NCI-H2227 (cell line): ENCODE measurements around the gene CD8A.

Experiments used
- DNase-seq: peaks from one replicate; lab custom pipeline; 2025; ENCODE audit not compliant: unreplicated experiment; lab: John Stamatoyannopoulos, UW

Gene CD8A

DNA sequence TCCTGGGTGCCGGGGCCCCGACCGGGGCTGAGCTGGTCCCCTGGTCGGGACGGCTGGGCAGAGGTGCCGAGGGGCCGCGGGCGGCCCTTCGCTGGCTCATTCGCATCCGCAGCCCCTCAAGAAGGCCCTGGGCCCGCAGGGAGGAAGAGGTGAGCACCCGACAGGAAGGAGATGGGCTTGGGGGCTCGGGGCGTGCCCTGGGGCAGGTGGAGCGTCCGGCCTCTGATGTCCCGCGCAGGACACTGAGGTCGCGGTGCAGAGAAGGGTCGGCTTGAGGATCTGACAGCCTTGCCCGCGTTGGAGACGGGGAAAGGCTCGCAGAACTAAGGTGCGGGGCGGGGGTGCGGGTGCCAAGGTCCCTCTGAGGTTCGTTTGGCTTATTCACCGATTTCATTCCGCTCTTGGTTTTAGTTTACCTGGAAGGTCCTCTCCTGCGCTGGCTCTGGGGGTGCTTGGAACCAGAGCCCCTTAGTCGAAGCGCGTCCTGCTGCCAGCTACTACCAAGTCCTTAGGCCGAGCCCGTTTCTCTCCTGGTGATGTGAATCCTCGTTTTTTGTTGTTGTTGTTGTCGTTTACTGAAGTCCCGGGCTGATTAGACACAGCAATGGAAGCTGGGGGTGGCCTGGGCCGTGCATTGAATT, 18.9 kb upstream of the CD8A start:
- DNase-seq = no peak

DNA sequence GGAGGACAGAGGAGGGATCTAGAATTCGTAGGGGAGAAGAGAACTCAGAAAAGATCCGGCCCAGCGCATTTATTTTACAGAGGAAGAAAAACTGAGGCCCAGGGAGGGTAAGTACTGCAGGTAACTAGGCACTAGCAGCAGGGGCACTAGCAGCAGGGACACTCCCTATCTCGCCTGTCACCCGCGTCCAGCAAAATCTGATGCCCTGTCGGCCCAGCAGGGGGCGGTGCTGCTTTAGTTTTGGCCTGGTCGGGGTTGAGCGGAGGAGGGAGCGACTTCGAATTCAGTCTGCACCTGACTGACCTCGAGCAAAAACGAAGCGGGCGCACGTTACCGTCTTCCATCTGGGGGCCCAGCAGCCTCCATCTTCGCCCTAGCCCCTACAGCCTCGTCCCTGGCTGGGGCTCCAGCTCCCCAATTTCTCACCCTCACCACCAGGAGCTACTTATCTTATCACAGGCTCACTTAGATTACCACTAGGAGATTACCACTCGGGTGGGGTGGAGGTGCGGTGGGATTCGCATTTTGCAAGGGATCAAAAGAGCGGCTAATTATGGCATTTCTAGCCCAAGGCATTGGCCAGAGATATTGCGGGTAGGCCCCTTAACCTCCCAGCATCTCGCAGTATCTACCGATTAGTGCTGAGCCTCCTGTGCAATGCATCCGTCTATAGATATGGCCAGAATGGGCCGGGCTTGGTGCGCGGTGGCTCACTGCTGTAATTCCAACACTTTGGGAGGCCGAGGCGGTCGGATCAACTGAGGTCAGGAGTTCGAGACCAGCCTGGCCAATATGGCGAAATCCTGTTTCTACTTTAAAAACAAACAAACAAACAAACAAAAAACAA, 17.8 kb upstream of the CD8A start:
- DNase-seq = peak; percentile 93

GRCh38 chr2:86807468-86808275, 17.0 kb upstream of the CD8A start:
- DNase-seq = peak; percentile 90

DNA sequence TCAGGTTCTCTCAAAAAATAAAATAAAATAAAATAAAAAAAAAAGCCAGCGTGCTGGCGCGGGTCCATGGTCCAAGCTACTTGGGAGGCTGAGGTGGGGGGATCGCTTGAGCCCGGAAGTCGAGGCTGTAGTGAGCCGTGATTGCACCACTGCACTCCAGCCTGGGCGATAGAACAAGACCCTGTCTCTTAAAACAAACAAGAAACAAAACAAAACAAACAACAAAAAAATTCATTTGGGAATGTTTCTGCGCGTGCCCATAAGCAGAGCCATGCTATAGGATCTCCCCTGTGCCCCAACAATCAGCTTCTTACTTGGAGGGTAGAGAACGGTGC, 16.4 kb upstream of the CD8A start:
- no peak for DNase-seq

DNA sequence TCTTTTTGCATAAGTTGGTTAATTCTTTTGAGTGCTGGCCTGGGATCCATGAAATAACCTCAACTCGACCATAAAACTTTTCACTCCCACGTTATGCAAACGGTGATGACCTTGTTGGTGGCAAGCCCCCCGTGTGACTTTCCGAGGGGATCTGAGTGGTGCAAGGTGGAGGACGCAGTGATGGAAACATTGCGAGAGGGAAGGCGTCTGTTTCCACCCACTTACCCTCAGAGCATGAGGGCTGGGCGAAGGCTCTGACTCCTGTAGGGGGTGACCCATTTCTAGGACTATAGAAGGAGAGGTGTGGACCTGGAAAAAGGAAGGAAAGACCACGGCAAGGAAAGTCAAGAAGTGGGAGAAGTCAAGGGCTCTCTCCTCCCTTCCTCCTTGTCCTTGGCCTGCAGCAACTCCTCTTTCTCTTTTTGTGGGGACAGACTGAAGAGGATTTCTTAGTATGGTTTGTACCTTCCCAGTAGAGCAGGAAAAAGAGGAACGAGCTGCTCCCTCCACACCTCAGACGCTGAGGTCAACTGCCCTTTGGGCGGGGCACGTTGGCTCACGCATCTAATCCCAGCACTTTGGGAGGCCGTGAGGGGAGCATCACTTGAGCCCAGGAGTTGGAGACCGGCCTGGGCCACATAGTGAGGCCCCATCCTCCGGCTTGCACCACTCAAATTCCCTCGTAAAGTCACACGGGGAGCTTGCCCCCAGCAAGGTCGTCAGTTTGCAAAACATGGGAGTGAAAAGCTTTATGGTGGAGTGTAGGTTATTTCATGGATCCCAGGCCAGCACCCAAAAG, 15.5 kb upstream of the CD8A start:
- DNase-seq = peak; percentile 21

DNA sequence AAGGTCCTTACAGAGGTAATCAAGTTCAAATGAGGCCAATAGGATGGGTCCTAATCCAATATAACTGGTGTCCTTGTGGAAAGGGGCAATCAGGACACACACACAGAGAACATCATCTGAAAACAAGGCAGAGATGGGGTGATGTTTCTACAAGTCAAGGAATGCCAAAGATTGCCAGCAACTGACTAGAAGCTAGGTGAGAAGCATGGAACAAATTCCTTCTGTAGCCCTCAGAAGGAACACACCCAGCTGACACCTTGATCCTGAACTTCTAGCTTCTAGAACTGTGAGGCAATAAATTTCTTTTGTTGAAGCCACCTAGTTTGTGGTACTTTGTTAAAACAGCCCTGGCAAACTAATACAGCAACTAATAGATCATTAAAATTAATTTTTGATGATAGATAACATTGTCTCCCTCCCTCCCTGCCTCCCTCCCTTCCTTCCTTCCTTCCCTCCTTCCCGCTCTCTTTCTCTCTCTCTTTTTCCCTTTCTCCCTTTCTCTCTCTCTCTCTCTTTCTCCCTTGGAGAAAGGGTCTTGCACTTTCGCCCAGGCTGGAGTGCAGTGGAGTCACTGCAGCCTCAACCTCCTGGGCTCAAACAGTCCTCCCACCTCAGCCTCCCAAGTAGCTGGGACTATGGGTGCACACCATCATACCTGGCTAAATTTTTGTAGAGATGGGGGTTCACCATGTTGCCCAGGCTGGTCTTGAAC, 10.3 kb upstream of the CD8A start:
- no peak for DNase-seq

DNA sequence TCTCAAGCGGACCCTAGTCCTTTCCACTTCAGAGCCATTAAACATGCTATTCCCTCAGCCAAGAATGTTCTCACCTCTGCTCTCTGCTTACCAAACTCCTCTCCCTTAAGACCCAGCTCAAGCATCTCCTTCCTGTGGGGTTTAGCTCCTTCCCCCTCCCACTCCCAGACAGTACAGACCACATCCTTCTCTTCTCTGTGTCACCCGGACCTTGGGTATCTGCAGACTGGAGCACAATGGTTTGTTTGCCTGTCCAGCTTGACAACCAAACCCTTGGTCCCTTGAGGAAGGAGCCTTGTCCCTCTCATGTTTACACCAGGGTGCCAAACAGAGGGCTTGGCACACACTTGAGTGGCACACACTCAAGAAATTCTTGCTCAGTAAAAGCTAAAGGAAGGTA, 4.1 kb upstream of the CD8A start:
- DNase-seq = no peak

GRCh38 chr2:86793752-86794151, 3.0 kb upstream of the CD8A start:
- no peak for DNase-seq

DNA sequence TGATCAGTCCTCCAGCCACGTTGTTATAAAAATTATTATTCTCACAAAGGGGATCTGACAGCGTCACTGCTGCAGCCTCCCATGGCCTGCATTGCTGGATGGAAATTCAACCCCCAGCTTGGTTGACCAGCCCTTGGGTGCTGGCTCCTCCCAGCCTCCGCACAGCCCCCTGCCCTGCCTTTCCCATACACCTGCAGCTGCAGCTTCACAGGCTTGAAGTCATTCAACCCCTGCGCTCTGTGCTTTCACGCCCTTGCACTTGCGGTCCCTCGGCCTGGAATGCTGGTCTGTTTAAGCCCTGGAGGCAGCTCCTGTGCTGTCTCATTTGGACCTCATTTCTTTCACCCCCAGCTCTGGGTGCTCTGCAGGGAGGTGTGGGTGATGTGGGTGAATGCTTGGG, 860 bp upstream of the CD8A start:
- no peak for DNase-seq

DNA sequence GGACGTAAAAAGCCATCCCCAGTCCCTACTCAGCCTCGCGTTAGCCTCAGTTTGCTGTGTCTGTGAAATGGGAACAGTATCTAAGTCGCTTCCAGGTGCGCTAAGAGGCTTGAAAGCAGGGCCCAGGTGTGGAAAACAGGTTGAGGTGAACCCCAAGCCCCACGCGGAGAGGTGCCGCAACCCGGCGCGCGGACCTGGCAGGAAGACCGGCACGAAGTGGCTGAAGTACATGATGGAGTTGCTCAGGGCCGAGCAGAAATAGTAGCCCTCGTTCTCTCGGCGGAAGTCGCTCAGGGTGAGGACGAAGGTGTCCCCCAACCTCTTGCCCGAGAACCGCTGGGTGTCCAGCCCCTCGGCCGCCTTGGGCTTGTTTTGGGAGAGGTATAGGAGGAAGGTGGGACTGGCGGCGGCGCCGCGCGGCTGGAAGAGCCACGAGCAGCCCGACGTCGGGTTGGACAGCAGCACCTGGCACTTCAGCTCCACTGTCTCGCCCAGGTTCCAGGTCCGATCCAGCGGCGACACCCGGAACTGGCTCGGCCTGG, 508 bp downstream of the CD8A start:
- DNase-seq = peak; percentile 31

DNA sequence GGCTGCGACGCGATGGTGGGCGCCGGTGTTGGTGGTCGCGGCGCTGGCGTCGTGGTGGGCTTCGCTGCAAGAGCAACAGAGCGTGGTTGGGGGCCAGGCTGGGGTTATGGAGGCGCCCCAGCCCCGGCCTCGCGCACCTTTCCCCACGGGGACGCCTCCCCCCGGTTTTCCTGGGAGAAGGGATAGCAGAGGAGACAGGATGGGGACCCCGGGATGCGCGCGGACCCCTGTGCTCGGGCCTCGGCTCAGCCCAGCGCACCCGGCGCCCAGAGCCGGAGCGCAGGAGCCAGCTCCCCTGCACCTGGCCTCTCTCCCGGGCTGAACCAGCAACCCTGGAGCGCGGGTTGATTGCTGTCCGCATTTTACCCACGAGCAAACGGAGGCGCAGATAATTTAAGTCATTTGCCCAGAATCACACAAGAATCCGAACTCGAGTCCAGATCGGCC, 1.0 kb downstream of the CD8A start:
- no peak for DNase-seq

- DNase-seq = peak; percentile 14
Measured at GRCh38 chr2:86788881-86789686, 1.6 kb downstream of the CD8A start.

GRCh38 chr2:86788165-86788564, 2.5 kb downstream of the CD8A start:
- DNase-seq = no peak

- peak; percentile 11 for DNase-seq
Measured at GRCh38 chr2:86787736-86788135, 3.0 kb downstream of the CD8A start.

DNA sequence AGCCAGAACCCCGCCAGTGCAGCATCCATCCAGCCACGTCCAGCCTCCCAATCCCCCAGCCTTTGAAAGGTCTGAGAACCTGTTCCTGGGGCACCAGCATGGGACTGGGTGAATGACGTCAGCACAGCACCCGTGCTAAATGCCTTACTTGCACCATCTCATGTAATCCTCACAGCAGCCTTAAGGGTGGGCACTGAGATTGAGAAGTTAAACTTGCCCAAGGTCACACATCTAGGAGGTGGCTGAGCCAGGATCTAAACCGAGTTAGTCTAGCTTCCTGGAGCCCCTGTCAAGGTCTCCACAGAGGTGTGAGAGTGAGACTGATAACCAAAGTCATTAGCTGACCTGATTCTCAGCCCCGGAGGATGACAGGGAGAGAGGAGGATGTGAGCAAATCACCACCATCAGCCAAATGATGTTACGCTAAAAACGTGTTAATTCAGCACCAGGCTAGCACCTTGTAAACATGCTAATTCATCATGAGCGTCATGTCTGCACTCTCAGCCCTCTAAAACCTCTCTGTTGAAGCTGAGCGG, 4.6 kb downstream of the CD8A start:
- DNase-seq = no peak

- no peak for DNase-seq
Measured at GRCh38 chr2:86785456-86785855, 5.3 kb downstream of the CD8A start.

DNA sequence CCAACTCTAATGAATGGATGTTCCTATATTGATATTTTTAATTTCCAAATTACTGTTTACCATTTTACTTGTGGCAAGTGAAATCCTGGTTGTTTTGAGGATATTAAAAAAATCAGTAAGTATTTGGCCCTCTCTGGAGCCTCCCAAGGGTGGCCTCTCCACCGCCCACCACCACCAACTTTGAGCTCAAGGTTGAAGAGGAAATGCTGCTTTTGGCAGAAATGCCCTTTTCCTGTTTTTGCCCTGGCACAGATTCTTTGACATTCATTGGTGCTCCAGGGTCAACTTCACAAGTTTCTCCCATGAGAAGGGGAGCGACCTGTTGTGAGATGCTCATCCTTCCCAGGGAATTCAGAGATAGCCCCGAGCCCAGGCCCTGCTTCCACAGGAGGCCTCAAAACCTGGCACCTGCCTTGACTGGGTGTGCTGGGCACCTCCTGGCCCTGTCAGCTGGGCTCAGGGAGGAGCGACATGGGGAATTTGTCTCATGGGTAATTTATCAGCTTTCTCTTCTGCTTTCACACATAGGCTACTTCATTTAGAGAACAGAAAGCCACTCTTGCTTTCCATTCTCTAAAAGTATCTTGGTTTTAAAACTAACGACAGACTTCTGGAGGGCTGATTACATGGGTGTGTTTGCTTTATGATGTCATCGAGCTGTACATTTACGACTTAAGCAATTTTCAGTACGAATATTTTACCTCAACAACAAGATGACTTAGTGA, 6.9 kb downstream of the CD8A start:
- no peak for DNase-seq

DNA sequence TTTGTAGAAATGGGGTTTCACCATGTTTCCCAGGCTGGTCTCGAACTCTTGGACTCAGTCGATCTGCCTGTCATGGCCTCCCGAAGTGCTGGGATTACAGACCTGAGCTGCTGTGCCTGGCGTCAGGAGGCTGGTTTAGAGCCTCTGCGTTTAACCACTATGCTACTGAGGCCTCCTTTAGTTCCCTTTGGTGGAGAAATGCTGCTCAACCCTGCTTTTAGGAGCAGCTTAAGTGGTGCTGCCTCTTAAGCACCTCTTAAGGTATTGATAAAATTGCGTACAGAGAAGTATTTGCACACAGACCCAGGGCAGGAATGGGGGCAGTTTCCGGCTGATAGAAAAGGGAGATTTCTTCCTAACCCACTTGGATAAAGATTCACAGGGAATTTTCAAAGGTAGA, 8.0 kb downstream of the CD8A start:
- DNase-seq = no peak
